Gastroesophageal sphincter (tissue), 4 donors: ENCODE measurements around the gene BIRC7. TPM values are rescaled to one million over a fixed set of nuclear protein-coding genes. Genes with fewer than 3 reads are reported as not detected.

Experiments
- ATAC-seq: fragments of 150-250 bp; one replicate; pipeline ENCODE4 v1.9.1; 2016; ENCODE audit warnings: mild to moderate bottlenecking, moderate library complexity
- H3K27ac ChIP-seq, 4 donors: fragments of 200-600 bp; sonication (generic) in 3 of 4; 1 replicate in 3 of 4; 2 replicates in 1 of 4; pipeline ENCODE4 v1.5.1; 2016 to 2019
- H3K27me3 ChIP-seq: fragments of 200-600 bp; sonication (generic); one replicate; pipeline ENCODE4 v1.5.1; 2019
- H3K36me3 ChIP-seq, 2 donors: fragments of 200-600 bp; sonication (generic); one replicate each; pipeline ENCODE4 v1.5.1; 2019; ENCODE audit warnings: control low read depth in 1 of 2
- H3K4me1 ChIP-seq, 3 donors: fragments of 200-600 bp; sonication (generic); 1 replicate in 2 of 3; 2 replicates in 1 of 3; pipeline ENCODE4 v1.5.1; 2016 to 2019; ENCODE audit warnings: control low read depth in 2 of 3
- H3K4me3 ChIP-seq, 2 donors: fragments of 200-600 bp; sonication (generic); one replicate each; pipeline ENCODE4 v1.5.1; 2019; ENCODE audit warnings: mild to moderate bottlenecking in 1 of 2, moderate library complexity in 1 of 2
- H3K9me3 ChIP-seq, 3 donors: fragments of 200-600 bp; sonication (generic); one replicate each; pipeline ENCODE4 v1.5.1; 2017 to 2019; ENCODE audit warnings: control low read depth in 2 of 3
- CTCF ChIP-seq, 4 experiments: fragments of 200-600 bp in 2 of 4; fragments of 450-650 bp in 2 of 4; sonication (generic) in 1 of 4; IDR thresholded peaks; one replicate each; pipeline ENCODE4 v1.5.1; 2017 to 2019; ENCODE audit warnings: antibody characterized with exemption in 4 of 4, mild to moderate bottlenecking in 2 of 4, moderate library complexity in 2 of 4
- EP300 ChIP-seq: sonication (generic); formaldehyde crosslinking; IDR thresholded peaks from one replicate; pipeline ENCODE4 v1.6.1; 2017; ENCODE audit warnings: antibody characterized with exemption, mild to moderate bottlenecking
- POLR2A ChIP-seq, 2 donors: fragments of 450-650 bp; IDR thresholded peaks; one replicate each; pipeline ENCODE4 v1.6.1; 2017; ENCODE audit warnings: antibody characterized with exemption in 2 of 2, mild to moderate bottlenecking in 2 of 2, moderate library complexity in 1 of 2
- POLR2AphosphoS5 ChIP-seq: sonication (generic); formaldehyde crosslinking; IDR thresholded peaks from one replicate; pipeline ENCODE4 v1.6.1; 2017; ENCODE audit warnings: antibody characterized with exemption
- WGBS, 2 donors: methylation state at CpG; one replicate each; pipeline ENCODE4 v1.1.5; 2018; ENCODE audit warnings: low coverage in 1 of 2; 5-methylcytosine and 5-hydroxymethylcytosine counted together
- total RNA-seq, 4 donors: library from RNA; depleted of rRNA; stranded (reverse); fragments of >200 nt; gene quantifications; one replicate each; pipeline ENCODE4 v1.1.0, GENCODE V29; 2016

BIRC7 gene
- total RNA-seq, 4 donors from 2014 or later = not detected

GRCh38 chr20:63256954-63257353, 21.2 kb downstream of the BIRC7 start:
- WGBS, 2 donors = 89 to 96% methylated on average over 3 to 4 of the region's 4 CpGs
- no peaks in the 10 kb centered on the region for H3K36me3 ChIP-seq
- no peak overlapping the region for H3K4me3 ChIP-seq
- peaks cover 0 to 20% (median 17%) of the 10 kb centered on the region in 3 donors for H3K4me1 ChIP-seq
- ATAC-seq = no peak
- no peak overlapping the region for H3K27ac ChIP-seq
- H3K27me3 ChIP-seq = peaks cover 87% of the 10 kb centered on the region
- TF ChIP-seq POLR2A (IDR thresholded peaks at IDR 0.05) (no peak), EP300 (no peak), CTCF (IDR thresholded peaks at IDR 0.05) (no peak), POLR2AphosphoS5 (no peak)
- no peaks in the 10 kb centered on the region for H3K9me3 ChIP-seq

GRCh38 chr20:63257629-63258028, 21.9 kb downstream of the BIRC7 start:
- 79 to 86% methylated on average over 11 of the region's 13 CpGs for WGBS, 2 donors
- peaks cover 87% of the 10 kb centered on the region for H3K27me3 ChIP-seq

GRCh38 chr20:63258781-63259180, 23.1 kb downstream of the BIRC7 start:
- no peak overlapping the region for H3K27ac ChIP-seq
- no peaks in the 10 kb centered on the region for H3K36me3 ChIP-seq
- peaks cover 87% of the 10 kb centered on the region for H3K27me3 ChIP-seq
- H3K9me3 ChIP-seq = no peaks in the 10 kb centered on the region
- ATAC-seq = no peak
- TF ChIP-seq POLR2A (IDR thresholded peaks at IDR 0.05) (no peak), CTCF (IDR thresholded peaks at IDR 0.05) (no peak), POLR2AphosphoS5 (no peak), EP300 (no peak)
- 26% methylated on average over 3 of the region's 8 CpGs; no CpG with 5 or more reads in 1 of the 2 donors for WGBS, 2 donors
- H3K4me3 ChIP-seq = no peak overlapping the region
- H3K4me1 ChIP-seq = peaks cover 0 to 11% (median 8%) of the 10 kb centered on the region in 3 donors

More at GRCh38 chr20:63257629-63258028, 21.9 kb downstream of the BIRC7 start:
- peaks cover 0 to 20% (median 17%) of the 10 kb centered on the region in 3 donors for H3K4me1 ChIP-seq
- no peak overlapping the region for H3K27ac ChIP-seq
- H3K9me3 ChIP-seq = no peaks in the 10 kb centered on the region
- no peak for ATAC-seq
- no peak for TF ChIP-seq CTCF (IDR thresholded peaks at IDR 0.05)
- TF ChIP-seq POLR2A (IDR thresholded peaks at IDR 0.05) = no peak
- no peak for TF ChIP-seq POLR2AphosphoS5
- TF ChIP-seq EP300 = no peak
- no peak overlapping the region for H3K4me3 ChIP-seq
- H3K36me3 ChIP-seq = no peaks in the 10 kb centered on the region

- H3K9me3 ChIP-seq = no peaks in the 10 kb centered on the region
- H3K4me3 ChIP-seq = no peak overlapping the region
- 70 to 88% methylated on average over 3 to 6 of the region's 25 CpGs for WGBS, 2 donors
- TF ChIP-seq POLR2A (IDR thresholded peaks at IDR 0.05) = no peak
- no peak for TF ChIP-seq CTCF (IDR thresholded peaks at IDR 0.05)
- H3K4me1 ChIP-seq = no peaks in the 10 kb centered on the region
- no peak overlapping the region for H3K27ac ChIP-seq
- peaks cover 87% of the 10 kb centered on the region for H3K27me3 ChIP-seq
- ATAC-seq = no peak
- no peaks in the 10 kb centered on the region for H3K36me3 ChIP-seq
These were observed 24.2 kb downstream of the BIRC7 start for GRCh38 chr20:63259734-63260460.

- peaks cover 87% of the 10 kb centered on the region for H3K27me3 ChIP-seq
- H3K9me3 ChIP-seq = no peaks in the 10 kb centered on the region
- H3K27ac ChIP-seq = no peak overlapping the region
- H3K36me3 ChIP-seq = no peaks in the 10 kb centered on the region
- TF ChIP-seq POLR2AphosphoS5 (no peak), CTCF (IDR thresholded peaks at IDR 0.05) (no peak), EP300 (no peak), POLR2A (IDR thresholded peaks at IDR 0.05) (no peak)
- no peak for ATAC-seq
- H3K4me1 ChIP-seq = no peaks in the 10 kb centered on the region
- 82% methylated on average over 5 of the region's 15 CpGs; no CpG with 5 or more reads in 1 of the 2 donors for WGBS, 2 donors
- no peak overlapping the region for H3K4me3 ChIP-seq
These were observed 24.8 kb downstream of the BIRC7 start for GRCh38 chr20:63260521-63260920.
